CD14-positive monocyte (primary cell): ENCODE data around the gene DAD1. TPM values are rescaled to one million over a fixed set of nuclear protein-coding genes. Genes with fewer than 3 reads are reported as not detected.

Experiments used
- DNase-seq, 3 donors: peaks; one replicate each; pipeline ENCODE4 v3.0.0-alpha.2; 2011 to 2022
- H2AFZ ChIP-seq: 2 replicates; pipeline ENCODE4 v1.6.0; 2012; ENCODE audit warnings: mild to moderate bottlenecking, low read depth, low read length, inconsistent platforms; ENCODE audit not compliant: insufficient read depth, poor library complexity, severe bottlenecking
- H3K27ac ChIP-seq, 2 donors: 1 replicate in 1 of 2; 2 replicates in 1 of 2; pipeline ENCODE4 v1.5.1; 2012 to 2013; ENCODE audit warnings: low read length in 2 of 2, control low read depth in 1 of 2, inconsistent platforms in 1 of 2, low read depth in 1 of 2, mild to moderate bottlenecking in 1 of 2
- H3K27me3 ChIP-seq, 2 donors: one replicate each; pipeline versions ENCODE4 v1.6.0 to v1.6.1; 2011 to 2013; ENCODE audit warnings: low read length in 2 of 2; ENCODE audit not compliant: control insufficient read depth in 2 of 2, insufficient read depth in 2 of 2
- H3K36me3 ChIP-seq, 2 donors: replicated peaks in 1 of 2; 1 replicate in 1 of 2; 2 replicates in 1 of 2; pipeline versions ENCODE4 v1.5.1 to v1.6.1; 2012 to 2013; ENCODE audit warnings: low read length in 2 of 2, control low read depth in 1 of 2, inconsistent platforms in 1 of 2, mild to moderate bottlenecking in 1 of 2; ENCODE audit not compliant: insufficient read depth in 2 of 2, control insufficient read depth in 1 of 2
- H3K4me1 ChIP-seq, 2 donors: 1 replicate in 1 of 2; 2 replicates in 1 of 2; pipeline versions ENCODE4 v1.5.1 to v1.6.1; 2012 to 2013; ENCODE audit warnings: low read length in 2 of 2, control low read depth in 1 of 2, inconsistent platforms in 1 of 2, mild to moderate bottlenecking in 1 of 2, moderate library complexity in 1 of 2; ENCODE audit not compliant: insufficient read depth in 2 of 2, control insufficient read depth in 1 of 2
- H3K4me2 ChIP-seq: replicated peaks from 2 replicates; pipeline ENCODE3; 2012; ENCODE audit warnings: low read length, moderate library complexity, mild to moderate bottlenecking; ENCODE audit not compliant: poor library complexity, severe bottlenecking; ENCODE audit errors: extremely low read depth
- H3K4me3 ChIP-seq, 3 experiments: fragments of 200-600 bp in 1 of 3; sonication (generic) in 1 of 3; replicated peaks in 1 of 3; 1 replicate in 2 of 3; 2 replicates in 1 of 3; pipeline ENCODE4 v1.5.1; 2011 to 2013; ENCODE audit warnings: low read length in 3 of 3, mild to moderate bottlenecking in 3 of 3, control low read depth in 2 of 3, low read depth in 2 of 3, inconsistent platforms in 1 of 3, moderate library complexity in 1 of 3
- H3K79me2 ChIP-seq: 2 replicates; pipeline ENCODE4 v1.6.0; 2012; ENCODE audit warnings: mild to moderate bottlenecking, control low read depth, inconsistent platforms, low read length, moderate library complexity; ENCODE audit not compliant: insufficient read depth
- H3K9ac ChIP-seq: 2 replicates; pipeline ENCODE4 v1.6.0; 2017; ENCODE audit warnings: low read length, mild to moderate bottlenecking; ENCODE audit not compliant: insufficient read depth, poor library complexity, severe bottlenecking
- H3K9me3 ChIP-seq, 2 donors: replicated peaks in 1 of 2; 1 replicate in 1 of 2; 2 replicates in 1 of 2; pipeline versions ENCODE4 v1.5.1 to v1.6.1; 2012 to 2013; ENCODE audit warnings: low read length in 2 of 2, control low read depth in 1 of 2; ENCODE audit not compliant: control insufficient read depth in 1 of 2, insufficient read depth in 1 of 2
- H4K20me1 ChIP-seq: 2 replicates; pipeline ENCODE4 v1.6.0; 2012; ENCODE audit warnings: mild to moderate bottlenecking, low read length, control low read depth, moderate library complexity; ENCODE audit not compliant: insufficient read depth
- H3K27ac Mint-ChIP-seq, 7 donors: one replicate each; pipeline ENCODE4 v1.8.0; 2020; ENCODE audit warnings: mild to moderate bottlenecking in 7 of 7, mixed read lengths in 7 of 7, moderate library complexity in 6 of 7, inconsistent platforms in 2 of 7
- H3K27me3 Mint-ChIP-seq, 3 donors: one replicate each; pipeline ENCODE4 v1.8.0; 2021 to 2022; ENCODE audit warnings: low read depth in 3 of 3, mild to moderate bottlenecking in 3 of 3, mixed read lengths in 3 of 3, moderate library complexity in 3 of 3, inconsistent platforms in 1 of 3
- H3K36me3 Mint-ChIP-seq, 2 donors: one replicate each; pipeline ENCODE4 v1.8.0; 2020; ENCODE audit warnings: mixed read lengths in 2 of 2, inconsistent platforms in 1 of 2, mild to moderate bottlenecking in 1 of 2
- H3K4me1 Mint-ChIP-seq: one replicate; pipeline ENCODE4 v1.8.0; 2020; ENCODE audit warnings: mild to moderate bottlenecking, mixed read lengths
- H3K4me3 Mint-ChIP-seq, 2 donors: one replicate each; pipeline ENCODE4 v1.8.0; 2020; ENCODE audit warnings: mild to moderate bottlenecking in 2 of 2, mixed read lengths in 2 of 2, moderate library complexity in 1 of 2
- H3K9me3 Mint-ChIP-seq, 7 donors: one replicate each; pipeline ENCODE4 v1.8.0; 2020 to 2022; ENCODE audit warnings: mixed read lengths in 7 of 7, mild to moderate bottlenecking in 6 of 7, moderate library complexity in 6 of 7, inconsistent platforms in 2 of 7
- CTCF ChIP-seq: fragments of 200-600 bp; IDR thresholded peaks from one replicate; pipeline ENCODE4 v1.8.0; 2022; ENCODE audit warnings: antibody characterized with exemption, mild to moderate bottlenecking
- WGBS: methylation state at CpG from one replicate; pipeline ENCODE4 v1.1.5; 2013; ENCODE audit warnings: missing lambda C conversion rate; ENCODE audit not compliant: insufficient coverage; 5-methylcytosine and 5-hydroxymethylcytosine counted together
- intact Hi-C, 2 donors: fragments of 100-400 bp; cut with micrococcal nuclease; formaldehyde crosslinking; loops; one replicate each; pipeline versions ENCODE4 v1.15.0 to v1.15.1; 2023
- polyA plus RNA-seq, 3 donors: library from polyadenylated mRNA; depleted of rRNA in 1 of 3; unstranded in 2 of 3; stranded (reverse) in 1 of 3; fragments of 300-500 nt in 2 of 3; fragments of >200 nt in 1 of 3; fragmentation: Illumina TruSeq in 2 of 3; gene quantifications; 1 replicate in 2 of 3; 2 replicates in 1 of 3; pipeline ENCODE4 v1.2.3, GENCODE V29; 2012 to 2021

DAD1 gene
- polyA plus RNA-seq, 3 donors = 126 to 444 (median 440) TPM

- Mint-ChIP-seq H3K36me3 (peaks cover 72 to 84% of the 10 kb centered on the region in 2 donors), H3K27me3 (no peaks in the 10 kb centered on the region), H3K9me3 (no peaks in the 10 kb centered on the region), H3K4me3 (no peak overlapping the region), H3K27ac (peak overlapping the region in 6 of 7 donors; percentile 31 to 72 (median 64)), H3K4me1 (peaks cover 7% of the 10 kb centered on the region)
- H3K9me3 ChIP-seq = no peaks in the 10 kb centered on the region
- no peak overlapping the region for H3K27ac ChIP-seq
- H3K27me3 ChIP-seq = no peaks in the 10 kb centered on the region
- no peak overlapping the region for H3K9ac ChIP-seq
- H3K4me1 ChIP-seq = no peaks in the 10 kb centered on the region
- H3K4me3 ChIP-seq = no peak overlapping the region
- peaks cover 18% of the 10 kb centered on the region for H4K20me1 ChIP-seq
- intact Hi-C loops = loop anchor here (1.0 to 5.0 kb wide), 3 partner anchors 82 to 283 kb away; no protein-coding TSS in a partner anchor
- peak; percentile 70 for TF ChIP-seq CTCF
- DNase-seq = peak; percentile 68 to 74 (median 73)
- peaks cover 73 to 90% of the 10 kb centered on the region in 2 donors for H3K36me3 ChIP-seq
- WGBS = 0% methylated on average over 3 of the region's 8 CpGs
- H3K4me2 ChIP-seq = no peak overlapping the region
- H2AFZ ChIP-seq = no peak overlapping the region
- H3K79me2 ChIP-seq = peaks cover 10% of the 10 kb centered on the region
Observed at GRCh38 chr14:22570132-22570949, 18.7 kb downstream of the DAD1 start.

DNA sequence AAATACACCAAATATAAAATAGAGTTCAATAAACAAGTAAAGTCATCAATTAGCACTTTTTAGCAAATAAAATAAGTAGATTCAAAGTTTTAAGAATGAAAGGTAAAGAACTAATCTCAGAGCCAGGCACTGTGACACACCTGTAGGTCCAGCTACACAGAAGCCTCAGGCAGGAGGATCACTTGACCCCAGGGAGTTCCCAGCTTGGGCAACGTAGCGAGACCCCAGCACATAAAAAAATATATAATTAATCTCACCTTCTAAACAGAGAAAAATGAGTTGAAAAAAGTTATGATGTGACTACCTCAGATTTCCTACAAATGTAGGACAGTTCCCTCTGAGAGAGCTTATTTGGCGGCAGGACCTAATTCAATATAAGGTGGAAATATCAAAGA, 19.3 kb downstream of the DAD1 start:
- Histone ChIP-seq H3K4me3 (no peak overlapping the region), H3K4me1 (no peaks in the 10 kb centered on the region), H2AFZ (no peak overlapping the region), H3K27ac (no peak overlapping the region), H3K4me2 (no peak overlapping the region), H4K20me1 (peaks cover 18% of the 10 kb centered on the region), H3K9ac (no peak overlapping the region), H3K79me2 (peaks cover 10% of the 10 kb centered on the region), H3K9me3 (no peaks in the 10 kb centered on the region), H3K27me3 (no peaks in the 10 kb centered on the region), H3K36me3 (peaks cover 73 to 90% of the 10 kb centered on the region in 2 donors)
- intact Hi-C loops = loop anchor here (1.0 to 5.0 kb wide), 4 partner anchors 83 to 413 kb away; partner anchors contain the start of gene AJUBA (in 1 of the 2)
- Mint-ChIP-seq H3K36me3 (peaks cover 74 to 86% of the 10 kb centered on the region in 2 donors), H3K9me3 (no peaks in the 10 kb centered on the region), H3K4me3 (no peak overlapping the region), H3K4me1 (peaks cover 7% of the 10 kb centered on the region), H3K27me3 (no peaks in the 10 kb centered on the region), H3K27ac (peak overlapping the region in 1 of 7 donors; percentile 34)
- no CpG with 5 or more reads among the region's 3 CpGs for WGBS
- no peak for TF ChIP-seq CTCF
- no peak for DNase-seq
